GM12878 (cell line): ENCODE data around the gene HIRA. TPM values are rescaled to one million over a fixed set of nuclear protein-coding genes. Genes with fewer than 3 reads are reported as not detected.

Experiments
- ASH2L ChIP-seq: fragments of 300-600, 200-600 bp; sonication (generic); IDR thresholded peaks from 2 replicates; pipeline ENCODE4 v1.6.1; 2017; ENCODE audit warnings: low read depth, mild to moderate bottlenecking, borderline replicate concordance
- BRCA1 ChIP-seq: IDR thresholded peaks from 2 replicates; pipeline ENCODE4 v1.6.1; 2011; ENCODE audit warnings: low read depth, low read length, improper control_type of control experiment
- DPF2 ChIP-seq: fragments of 450-650 bp; IDR thresholded peaks from 2 replicates; pipeline ENCODE4 v1.6.1; 2017; ENCODE audit warnings: mild to moderate bottlenecking
- FOXM1 ChIP-seq: IDR thresholded peaks from 2 replicates; pipeline ENCODE4 v1.6.1; 2012; ENCODE audit warnings: low read depth, mild to moderate bottlenecking, inconsistent platforms, low read length, moderate library complexity
- KAT2A ChIP-seq: conservative IDR thresholded peaks from 2 replicates; pipeline ENCODE4 v1.6.1; 2011; ENCODE audit warnings: low read depth, low read length; ENCODE audit not compliant: control insufficient read depth
- KDM1A ChIP-seq: fragments of 200-600 bp; sonication (generic); IDR thresholded peaks from 2 replicates; pipeline ENCODE4 v1.6.1; 2016; ENCODE audit warnings: borderline replicate concordance
- PML ChIP-seq: IDR thresholded peaks from 2 replicates; pipeline ENCODE4 v1.6.1; 2012; ENCODE audit warnings: low read length, inconsistent platforms
- RAD21 ChIP-seq: IDR thresholded peaks from 2 replicates; pipeline ENCODE4 v1.6.1; 2011; ENCODE audit warnings: mild to moderate bottlenecking, low read depth, low read length, moderate library complexity; ENCODE audit not compliant: insufficient read depth
- RB1 ChIP-seq: fragments of 450-650 bp; formaldehyde crosslinking; IDR thresholded peaks from 2 replicates; pipeline ENCODE4 v1.6.1; 2017; ENCODE audit warnings: mild to moderate bottlenecking, borderline replicate concordance
- RBBP5 ChIP-seq: fragments of 200-600 bp; sonication (generic); conservative IDR thresholded peaks from 2 replicates; pipeline ENCODE4 v1.6.1; 2016
- SMC3 ChIP-seq: IDR thresholded peaks from 2 replicates; pipeline ENCODE4 v1.6.1; 2011; ENCODE audit warnings: low read length, improper control_type of control experiment, borderline replicate concordance
- STAT3 ChIP-seq: IDR thresholded peaks from 2 replicates; pipeline ENCODE4 v1.6.1; 2011; ENCODE audit warnings: low read depth, low read length, improper control_type of control experiment
- ZNF622 ChIP-seq: fragments of 450-650 bp; IDR thresholded peaks from 2 replicates; pipeline ENCODE4 v1.6.1; 2017; ENCODE audit warnings: mild to moderate bottlenecking, inconsistent platforms
- polyA plus RNA-seq, 11 experiments: library from polyadenylated mRNA; depleted of rRNA in 4 of 11; unstranded in 6 of 11; stranded (reverse) in 5 of 11; fragments of >200 nt; fragmentation: Nextera tagmentation in 4 of 11; fragmentation: Illumina TruSeq in 1 of 11; extraction: Ambion mirVana in 4 of 11; extraction: Trizol in 1 of 11; gene quantifications; 1 replicate in 1 of 11; 2 replicates in 10 of 11; pipeline versions ENCODE4 v1.2.1 to v1.2.3, GENCODE V29; 2011 to 2016; ENCODE audit warnings: inconsistent platforms in 2 of 11, missing spikeins in 2 of 11, low read depth in 1 of 11
- total RNA-seq, 4 experiments: library from RNA; depleted of rRNA in 3 of 4; stranded (reverse); fragments of >200 nt in 3 of 4; fragmentation: Illumina TruSeq in 1 of 4; extraction: Trizol in 1 of 4; gene quantifications; 2 replicates each; pipeline versions ENCODE4 v1.2.1 to v1.2.3, GENCODE V29; 2013 to 2021
- TF ChIP-seq, protein P1 (sequence below): fragments of 450-650 bp; IDR thresholded peaks from 2 replicates; pipeline ENCODE4 v1.6.1; 2017; ENCODE audit warnings: mild to moderate bottlenecking, moderate library complexity
- TF ChIP-seq, protein P2 (sequence below): IDR thresholded peaks from 2 replicates; pipeline ENCODE4 v1.6.1; 2011; ENCODE audit warnings: mild to moderate bottlenecking, low read depth, low read length, moderate library complexity; ENCODE audit not compliant: insufficient replicate concordance
- TF ChIP-seq, protein P3 (sequence below): fragments of 450-650 bp; IDR thresholded peaks from 2 replicates; pipeline ENCODE4 v1.6.1; 2016; ENCODE audit warnings: mild to moderate bottlenecking, moderate library complexity, borderline replicate concordance
- TF ChIP-seq, protein P4 (sequence below): fragments of 450-650 bp; conservative IDR thresholded peaks from 2 replicates; pipeline ENCODE4 v1.6.1; 2017; ENCODE audit warnings: mild to moderate bottlenecking, moderate library complexity

The HIRA gene
- total and polyA plus RNA-seq, 10 of the 15 experiments (the other 5 are each of a cell fraction or from before 2014, with no cell fraction given): 0.34 to 32.7 (median 14.5) TPM

DNA sequence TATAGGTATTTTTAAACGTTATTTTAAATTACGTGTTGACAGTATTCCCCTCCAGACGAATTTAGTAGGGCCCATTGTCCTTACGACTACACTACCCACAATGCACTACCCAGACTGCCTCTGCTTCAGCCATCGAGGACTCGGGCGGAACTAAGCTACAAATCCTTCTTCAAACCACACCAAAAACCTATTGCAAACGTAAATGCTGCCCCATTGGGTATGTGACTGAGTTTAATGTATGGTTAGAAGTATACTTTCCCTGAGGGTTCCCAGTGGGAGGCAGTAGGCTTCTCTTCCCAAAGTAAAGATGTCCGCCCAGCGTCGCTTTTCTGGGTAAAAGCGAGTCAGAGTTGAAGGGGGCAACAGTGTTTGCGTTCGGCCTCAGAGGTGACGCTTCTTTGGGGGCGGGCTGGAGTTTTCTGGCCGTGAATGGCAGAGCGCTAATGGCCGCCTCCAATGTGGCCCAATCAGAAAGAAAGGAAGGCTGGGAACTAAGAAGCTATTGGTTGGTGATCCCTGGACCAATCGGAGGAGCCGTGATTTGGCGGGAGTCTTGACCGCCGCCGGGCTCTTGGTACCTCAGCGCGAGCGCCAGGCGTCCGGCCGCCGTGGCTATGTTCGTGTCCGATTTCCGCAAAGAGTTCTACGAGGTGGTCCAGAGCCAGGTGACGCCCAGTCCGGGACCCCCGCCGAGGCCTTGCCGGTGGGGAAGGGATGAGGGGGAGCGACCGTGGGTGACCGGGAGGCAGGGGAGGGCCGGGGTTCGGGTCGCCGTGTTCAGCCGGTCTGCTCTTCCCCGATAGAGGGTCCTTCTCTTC, 48.0 kb upstream of the HIRA start, which contains the start of gene CDC45 (continued):
- TF ChIP-seq RAD21 (no peak), DPF2 (no peak), BRCA1 (no peak), PML (no peak), ZNF622 (no peak), SMC3 (no peak), KDM1A (no peak), KAT2A (no peak), FOXM1 (no peak; the same call in 1 of the 2 replicates), RB1 (peak; percentile 23; the same call in 1 of the 2 replicates), ASH2L (no peak), RBBP5 (no peak), STAT3 (no peak)
- TF ChIP-seq, protein P1, sequence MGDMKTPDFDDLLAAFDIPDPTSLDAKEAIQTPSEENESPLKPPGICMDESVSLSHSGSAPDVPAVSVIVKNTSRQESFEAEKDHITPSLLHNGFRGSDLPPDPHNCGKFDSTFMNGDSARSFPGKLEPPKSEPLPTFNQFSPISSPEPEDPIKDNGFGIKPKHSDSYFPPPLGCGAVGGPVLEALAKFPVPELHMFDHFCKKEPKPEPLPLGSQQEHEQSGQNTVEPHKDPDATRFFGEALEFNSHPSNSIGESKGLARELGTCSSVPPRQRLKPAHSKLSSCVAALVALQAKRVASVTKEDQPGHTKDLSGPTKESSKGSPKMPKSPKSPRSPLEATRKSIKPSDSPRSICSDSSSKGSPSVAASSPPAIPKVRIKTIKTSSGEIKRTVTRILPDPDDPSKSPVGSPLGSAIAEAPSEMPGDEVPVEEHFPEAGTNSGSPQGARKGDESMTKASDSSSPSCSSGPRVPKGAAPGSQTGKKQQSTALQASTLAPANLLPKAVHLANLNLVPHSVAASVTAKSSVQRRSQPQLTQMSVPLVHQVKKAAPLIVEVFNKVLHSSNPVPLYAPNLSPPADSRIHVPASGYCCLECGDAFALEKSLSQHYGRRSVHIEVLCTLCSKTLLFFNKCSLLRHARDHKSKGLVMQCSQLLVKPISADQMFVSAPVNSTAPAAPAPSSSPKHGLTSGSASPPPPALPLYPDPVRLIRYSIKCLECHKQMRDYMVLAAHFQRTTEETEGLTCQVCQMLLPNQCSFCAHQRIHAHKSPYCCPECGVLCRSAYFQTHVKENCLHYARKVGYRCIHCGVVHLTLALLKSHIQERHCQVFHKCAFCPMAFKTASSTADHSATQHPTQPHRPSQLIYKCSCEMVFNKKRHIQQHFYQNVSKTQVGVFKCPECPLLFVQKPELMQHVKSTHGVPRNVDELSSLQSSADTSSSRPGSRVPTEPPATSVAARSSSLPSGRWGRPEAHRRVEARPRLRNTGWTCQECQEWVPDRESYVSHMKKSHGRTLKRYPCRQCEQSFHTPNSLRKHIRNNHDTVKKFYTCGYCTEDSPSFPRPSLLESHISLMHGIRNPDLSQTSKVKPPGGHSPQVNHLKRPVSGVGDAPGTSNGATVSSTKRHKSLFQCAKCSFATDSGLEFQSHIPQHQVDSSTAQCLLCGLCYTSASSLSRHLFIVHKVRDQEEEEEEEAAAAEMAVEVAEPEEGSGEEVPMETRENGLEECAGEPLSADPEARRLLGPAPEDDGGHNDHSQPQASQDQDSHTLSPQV: no peak
- TF ChIP-seq, protein P2, sequence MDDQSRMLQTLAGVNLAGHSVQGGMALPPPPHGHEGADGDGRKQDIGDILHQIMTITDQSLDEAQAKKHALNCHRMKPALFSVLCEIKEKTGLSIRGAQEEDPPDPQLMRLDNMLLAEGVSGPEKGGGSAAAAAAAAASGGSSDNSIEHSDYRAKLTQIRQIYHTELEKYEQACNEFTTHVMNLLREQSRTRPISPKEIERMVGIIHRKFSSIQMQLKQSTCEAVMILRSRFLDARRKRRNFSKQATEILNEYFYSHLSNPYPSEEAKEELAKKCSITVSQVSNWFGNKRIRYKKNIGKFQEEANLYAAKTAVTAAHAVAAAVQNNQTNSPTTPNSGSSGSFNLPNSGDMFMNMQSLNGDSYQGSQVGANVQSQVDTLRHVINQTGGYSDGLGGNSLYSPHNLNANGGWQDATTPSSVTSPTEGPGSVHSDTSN: peak; percentile 49
- TF ChIP-seq, protein P3, sequence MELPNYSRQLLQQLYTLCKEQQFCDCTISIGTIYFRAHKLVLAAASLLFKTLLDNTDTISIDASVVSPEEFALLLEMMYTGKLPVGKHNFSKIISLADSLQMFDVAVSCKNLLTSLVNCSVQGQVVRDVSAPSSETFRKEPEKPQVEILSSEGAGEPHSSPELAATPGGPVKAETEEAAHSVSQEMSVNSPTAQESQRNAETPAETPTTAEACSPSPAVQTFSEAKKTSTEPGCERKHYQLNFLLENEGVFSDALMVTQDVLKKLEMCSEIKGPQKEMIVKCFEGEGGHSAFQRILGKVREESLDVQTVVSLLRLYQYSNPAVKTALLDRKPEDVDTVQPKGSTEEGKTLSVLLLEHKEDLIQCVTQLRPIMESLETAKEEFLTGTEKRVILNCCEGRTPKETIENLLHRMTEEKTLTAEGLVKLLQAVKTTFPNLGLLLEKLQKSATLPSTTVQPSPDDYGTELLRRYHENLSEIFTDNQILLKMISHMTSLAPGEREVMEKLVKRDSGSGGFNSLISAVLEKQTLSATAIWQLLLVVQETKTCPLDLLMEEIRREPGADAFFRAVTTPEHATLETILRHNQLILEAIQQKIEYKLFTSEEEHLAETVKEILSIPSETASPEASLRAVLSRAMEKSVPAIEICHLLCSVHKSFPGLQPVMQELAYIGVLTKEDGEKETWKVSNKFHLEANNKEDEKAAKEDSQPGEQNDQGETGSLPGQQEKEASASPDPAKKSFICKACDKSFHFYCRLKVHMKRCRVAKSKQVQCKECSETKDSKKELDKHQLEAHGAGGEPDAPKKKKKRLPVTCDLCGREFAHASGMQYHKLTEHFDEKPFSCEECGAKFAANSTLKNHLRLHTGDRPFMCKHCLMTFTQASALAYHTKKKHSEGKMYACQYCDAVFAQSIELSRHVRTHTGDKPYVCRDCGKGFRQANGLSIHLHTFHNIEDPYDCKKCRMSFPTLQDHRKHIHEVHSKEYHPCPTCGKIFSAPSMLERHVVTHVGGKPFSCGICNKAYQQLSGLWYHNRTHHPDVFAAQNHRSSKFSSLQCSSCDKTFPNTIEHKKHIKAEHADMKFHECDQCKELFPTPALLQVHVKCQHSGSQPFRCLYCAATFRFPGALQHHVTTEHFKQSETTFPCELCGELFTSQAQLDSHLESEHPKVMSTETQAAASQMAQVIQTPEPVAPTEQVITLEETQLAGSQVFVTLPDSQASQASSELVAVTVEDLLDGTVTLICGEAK: peak; percentile 82; the same call in 1 of the 2 replicates
- TF ChIP-seq, protein P4, sequence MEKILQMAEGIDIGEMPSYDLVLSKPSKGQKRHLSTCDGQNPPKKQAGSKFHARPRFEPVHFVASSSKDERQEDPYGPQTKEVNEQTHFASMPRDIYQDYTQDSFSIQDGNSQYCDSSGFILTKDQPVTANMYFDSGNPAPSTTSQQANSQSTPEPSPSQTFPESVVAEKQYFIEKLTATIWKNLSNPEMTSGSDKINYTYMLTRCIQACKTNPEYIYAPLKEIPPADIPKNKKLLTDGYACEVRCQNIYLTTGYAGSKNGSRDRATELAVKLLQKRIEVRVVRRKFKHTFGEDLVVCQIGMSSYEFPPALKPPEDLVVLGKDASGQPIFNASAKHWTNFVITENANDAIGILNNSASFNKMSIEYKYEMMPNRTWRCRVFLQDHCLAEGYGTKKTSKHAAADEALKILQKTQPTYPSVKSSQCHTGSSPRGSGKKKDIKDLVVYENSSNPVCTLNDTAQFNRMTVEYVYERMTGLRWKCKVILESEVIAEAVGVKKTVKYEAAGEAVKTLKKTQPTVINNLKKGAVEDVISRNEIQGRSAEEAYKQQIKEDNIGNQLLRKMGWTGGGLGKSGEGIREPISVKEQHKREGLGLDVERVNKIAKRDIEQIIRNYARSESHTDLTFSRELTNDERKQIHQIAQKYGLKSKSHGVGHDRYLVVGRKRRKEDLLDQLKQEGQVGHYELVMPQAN: peak; percentile 99
